ENCODE measurements around the gene IPP. TPM values are rescaled to one million over a fixed set of nuclear protein-coding genes. Genes with fewer than 3 reads are reported as not detected.
A peak's percentile ranks its signal among the peaks of the same experiment; 100 is the strongest.
"Not testable (repeated sequence)": the region's sequence is repeated elsewhere in the genome, so short reads cannot be mapped to it uniquely, and the experiment has no call there.

Gene IPP
- total RNA-seq, 1 donor: 11.7 TPM

DNA sequence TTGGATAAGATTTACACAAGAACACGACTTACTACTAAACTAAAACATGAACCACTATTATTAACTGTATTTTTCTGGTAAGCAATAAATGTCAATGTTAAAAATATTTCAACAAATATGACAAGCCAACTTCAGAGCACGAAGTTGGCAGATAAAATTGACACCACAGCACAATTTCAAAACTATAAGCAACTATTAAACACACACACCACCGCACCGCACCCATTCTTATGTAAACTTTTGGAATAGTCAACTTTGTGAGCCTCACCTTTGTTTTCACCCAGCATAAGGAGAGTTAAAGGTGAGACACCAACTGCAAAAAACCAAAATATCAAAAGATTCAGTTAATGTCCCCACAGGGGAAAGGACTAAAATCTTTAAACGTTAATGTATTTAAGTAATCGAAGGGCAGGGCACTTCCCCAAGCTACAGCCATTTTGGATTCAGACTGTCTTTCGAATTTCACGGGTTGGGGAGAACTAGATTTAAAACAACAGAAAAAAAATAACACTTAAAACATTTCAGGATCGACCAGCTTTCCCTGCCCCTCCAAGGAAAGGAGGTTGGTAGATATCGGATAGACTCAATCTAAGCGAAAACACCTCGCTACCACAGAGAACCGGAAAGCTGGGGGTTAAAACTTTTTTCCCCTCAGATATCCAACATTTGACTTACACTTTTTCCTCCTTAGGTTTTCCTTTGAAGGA, 65.0 kb downstream of the IPP start:
- peak overlapping the region; percentile 96 for H3K4me3 ChIP-seq (ENCODE audit: low read depth, low read length)
- TF ChIP-seq CTCF (IDR thresholded peaks at IDR 0.05; ENCODE audit: insufficient read depth, low read length): no peak
- DNase-seq (ENCODE audit: low read depth): peak; percentile 31

DNA sequence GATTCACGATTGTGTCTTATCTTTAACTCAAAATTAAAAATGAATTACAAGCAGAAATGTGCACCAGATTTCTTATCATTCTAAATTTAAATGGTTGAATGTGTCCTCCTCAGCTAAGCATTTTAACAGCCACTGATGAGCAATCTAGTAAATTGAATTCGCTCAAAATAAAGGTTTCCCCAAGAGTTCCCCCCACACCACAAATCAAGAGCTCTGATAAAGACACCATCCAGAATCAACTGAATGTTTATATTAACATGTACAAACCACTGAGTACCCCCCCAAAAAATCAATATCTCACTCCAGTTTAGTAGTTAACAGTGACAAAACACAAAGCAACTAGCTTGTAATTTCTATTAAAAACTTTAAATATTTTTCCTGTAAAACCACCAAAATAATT, 66.1 kb downstream of the IPP start:
- DNase-seq (ENCODE audit: low read depth): no peak
- TF ChIP-seq CTCF (IDR thresholded peaks at IDR 0.05; ENCODE audit: insufficient read depth, low read length): no peak
- peak overlapping the region; percentile 23 for H3K4me3 ChIP-seq (ENCODE audit: low read depth, low read length)

GRCh38 chr1:45682942-45683341, 67.5 kb downstream of the IPP start:
- no peak for TF ChIP-seq CTCF (IDR thresholded peaks at IDR 0.05; ENCODE audit: insufficient read depth, low read length)
- no peak for DNase-seq (ENCODE audit: low read depth)
- no peak overlapping the region for H3K4me3 ChIP-seq (ENCODE audit: low read depth, low read length)

DNA sequence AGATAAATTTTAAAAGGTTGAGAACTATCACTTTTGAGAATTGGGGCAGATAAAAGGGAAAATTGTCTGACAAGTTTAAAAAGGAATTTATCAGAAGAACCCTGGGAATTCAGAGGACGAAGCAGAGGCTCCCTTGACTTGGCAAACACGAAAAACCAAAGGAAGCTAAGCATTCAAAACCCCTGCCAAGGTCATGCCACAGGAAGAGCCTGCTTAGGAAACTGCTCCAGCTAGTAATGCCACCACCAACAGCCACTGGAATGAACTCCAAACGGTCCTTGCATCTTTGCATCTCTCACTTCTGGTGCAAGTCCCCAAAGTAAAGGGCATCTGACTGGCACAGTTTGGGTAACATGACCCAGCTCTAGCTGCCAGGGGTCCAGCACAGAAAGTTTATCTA, 71.3 kb downstream of the IPP start:
- peak; percentile 41 for DNase-seq (ENCODE audit: low read depth)
- no peak for TF ChIP-seq CTCF (IDR thresholded peaks at IDR 0.05; ENCODE audit: insufficient read depth, low read length)
- no peak overlapping the region for H3K4me3 ChIP-seq (ENCODE audit: low read depth, low read length)

DNA sequence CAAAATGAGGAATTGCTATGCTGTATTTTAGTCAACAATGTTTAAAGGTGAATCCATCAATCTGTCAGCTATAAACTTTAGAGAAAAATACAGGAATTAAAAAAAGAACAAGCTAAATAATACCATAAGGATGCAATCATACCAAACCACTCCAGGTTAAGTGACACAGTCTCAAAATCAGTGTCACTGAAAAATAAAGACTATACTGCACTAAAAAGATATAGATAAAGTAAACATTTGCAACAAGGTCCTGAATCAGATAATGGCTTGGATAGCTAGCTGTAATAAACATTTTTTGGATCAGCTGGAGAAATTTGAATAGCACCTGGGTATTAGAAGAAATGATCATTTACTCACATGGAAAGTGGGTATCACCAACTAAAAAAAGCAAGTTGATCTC, 72.0 kb downstream of the IPP start:
- TF ChIP-seq CTCF (IDR thresholded peaks at IDR 0.05; ENCODE audit: insufficient read depth, low read length): no peak
- DNase-seq (ENCODE audit: low read depth): no peak
- H3K4me3 ChIP-seq (ENCODE audit: low read depth, low read length): no peak overlapping the region

GRCh38 chr1:45677751-45678245, 72.7 kb downstream of the IPP start:
- H3K4me3 ChIP-seq (ENCODE audit: low read depth, low read length): no peak overlapping the region
- no peak for DNase-seq (ENCODE audit: low read depth)
- TF ChIP-seq CTCF (IDR thresholded peaks at IDR 0.05; ENCODE audit: insufficient read depth, low read length): no peak

- not testable (repeated sequence) for H3K4me3 ChIP-seq (ENCODE audit: low read depth, low read length); DNase-seq (ENCODE audit: low read depth)
Observed at GRCh38 chr1:45676553-45676952, 73.9 kb downstream of the IPP start.

Measured in fibroblast of the aortic adventitia (primary cell).